ENCODE data around the gene DCP2.
A peak's percentile ranks its signal among the peaks of the same experiment; 100 is the strongest.

DCP2 gene

DNA sequence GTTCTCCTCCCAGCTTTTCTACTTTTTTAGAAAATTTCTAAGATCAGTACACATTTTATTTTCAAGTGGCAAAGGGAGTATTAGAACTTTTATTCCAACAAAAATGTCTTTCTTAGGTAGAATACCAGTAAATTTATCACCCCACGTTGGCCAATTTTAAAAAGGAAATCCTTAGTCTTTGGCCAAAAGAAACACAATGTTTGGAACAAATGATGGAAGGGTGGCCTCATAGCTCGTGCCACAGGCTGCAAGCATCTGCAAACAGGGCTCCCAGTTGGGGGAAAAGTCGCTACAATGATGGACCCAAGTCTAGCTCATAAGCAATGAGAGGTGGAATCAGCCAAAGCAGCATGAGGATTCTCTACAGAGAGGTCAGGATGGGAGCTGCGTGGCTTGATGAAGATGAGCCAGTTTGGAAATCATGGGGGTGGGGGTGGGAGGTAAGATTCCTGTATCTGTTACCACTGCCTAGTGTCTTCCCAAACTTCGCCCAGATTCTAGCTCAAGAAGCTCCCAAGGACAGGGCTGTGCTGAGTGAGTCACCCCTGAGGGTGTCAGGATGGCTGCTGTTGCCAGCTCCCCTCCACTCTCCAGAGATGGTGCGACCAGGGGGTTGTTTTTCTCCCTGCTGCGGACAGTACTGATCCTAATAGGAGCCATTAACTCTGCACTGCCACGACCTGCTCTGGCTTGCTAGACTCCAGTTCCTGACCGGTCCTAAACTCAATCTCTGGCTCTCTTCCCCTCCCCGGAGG lies 75.6 kb downstream of the DCP2 start:
- Histone ChIP-seq H3K4me1 (ENCODE audit: control insufficient read depth in 5 of 5, insufficient read depth in 5 of 5, low read length in 5 of 5) (peaks cover 3 to 35% (median 10%) of the 10 kb centered on the region in 5 donors), H3K36me3 (ENCODE audit: control insufficient read depth in 5 of 5, insufficient read depth in 5 of 5, low read length in 5 of 5) (peaks cover 4 to 58% (median 50%) of the 10 kb centered on the region in 5 donors), H3K27me3 (ENCODE audit: control insufficient read depth in 5 of 5, insufficient read depth in 4 of 5, low read length in 5 of 5) (no peaks in the 10 kb centered on the region), H3K27ac (ENCODE audit: low read depth, low read length) (no peak overlapping the region), H3K4me3 (ENCODE audit: low read depth in 1 of 5, low read length in 5 of 5) (no peak overlapping the region), H3K9ac (ENCODE audit: low read length in 5 of 5) (no peak overlapping the region), H3K9me3 (ENCODE audit: control insufficient read depth in 5 of 5, low read length in 5 of 5) (no peaks in the 10 kb centered on the region)

DNA sequence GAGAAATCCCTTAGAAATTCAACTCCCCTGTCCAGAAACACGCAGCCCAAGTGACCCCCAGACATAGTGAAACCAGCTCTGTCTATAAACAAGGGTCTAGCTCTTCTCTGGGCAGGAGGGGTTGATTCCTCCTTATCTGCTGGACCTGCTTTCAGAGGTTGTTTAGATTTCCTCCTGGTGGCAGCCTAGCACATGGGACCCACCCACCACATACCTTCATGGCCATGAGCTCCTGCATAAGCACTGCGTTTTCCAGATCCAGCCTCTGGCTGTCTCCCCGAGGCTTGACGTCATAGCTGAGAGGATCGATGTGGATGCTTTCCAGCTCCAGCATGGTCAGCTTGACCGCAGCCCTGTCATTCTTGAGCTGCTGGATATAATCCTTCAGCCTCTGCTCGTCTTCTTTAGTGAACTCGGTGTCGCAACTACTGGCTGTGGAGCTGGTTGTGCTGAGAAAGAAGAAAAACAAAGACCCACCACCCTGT lies 77.0 kb downstream of the DCP2 start:
- Histone ChIP-seq H3K27ac (ENCODE audit: low read depth, low read length) (no peak overlapping the region), H3K4me3 (ENCODE audit: low read depth in 1 of 5, low read length in 5 of 5) (no peak overlapping the region), H3K9me3 (ENCODE audit: control insufficient read depth in 5 of 5, low read length in 5 of 5) (no peaks in the 10 kb centered on the region), H3K27me3 (ENCODE audit: control insufficient read depth in 5 of 5, insufficient read depth in 4 of 5, low read length in 5 of 5) (no peaks in the 10 kb centered on the region), H3K9ac (ENCODE audit: low read length in 5 of 5) (no peak overlapping the region), H3K4me1 (ENCODE audit: control insufficient read depth in 5 of 5, insufficient read depth in 5 of 5, low read length in 5 of 5) (peaks cover 3 to 39% (median 10%) of the 10 kb centered on the region in 5 donors), H3K36me3 (ENCODE audit: control insufficient read depth in 5 of 5, insufficient read depth in 5 of 5, low read length in 5 of 5) (peaks cover 4 to 52% (median 45%) of the 10 kb centered on the region in 5 donors)

DNA sequence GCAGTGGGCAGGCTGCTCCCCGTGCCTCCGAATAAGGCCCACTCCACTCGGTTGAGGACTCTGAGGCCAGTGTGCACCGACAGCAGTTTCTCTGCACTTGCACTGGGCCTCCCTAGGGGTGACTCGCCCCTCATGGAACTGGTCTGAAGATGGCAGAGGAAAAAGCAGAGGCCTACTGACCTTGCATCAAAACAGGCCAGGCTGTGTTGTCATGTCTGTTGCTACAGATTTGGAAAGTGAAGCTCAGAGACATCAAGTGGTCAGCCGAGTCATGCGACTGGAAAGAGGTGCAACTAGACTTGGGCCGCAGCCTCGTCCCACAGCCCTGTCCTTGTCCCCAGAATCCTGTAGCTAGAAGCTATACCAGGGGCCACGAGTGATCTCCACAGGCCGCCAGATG lies 78.3 kb downstream of the DCP2 start:
- H3K36me3 ChIP-seq (ENCODE audit: control insufficient read depth in 5 of 5, insufficient read depth in 5 of 5, low read length in 5 of 5): peaks cover 4 to 40% (median 31%) of the 10 kb centered on the region in 5 donors
- H3K9me3 ChIP-seq (ENCODE audit: control insufficient read depth in 5 of 5, low read length in 5 of 5): no peaks in the 10 kb centered on the region
- peaks cover 9 to 51% (median 22%) of the 10 kb centered on the region in 5 donors for H3K4me1 ChIP-seq (ENCODE audit: control insufficient read depth in 5 of 5, insufficient read depth in 5 of 5, low read length in 5 of 5)
- H3K4me3 ChIP-seq (ENCODE audit: low read depth in 1 of 5, low read length in 5 of 5): no peak overlapping the region
- H3K9ac ChIP-seq (ENCODE audit: low read length in 5 of 5): no peak overlapping the region
- H3K27me3 ChIP-seq (ENCODE audit: control insufficient read depth in 5 of 5, insufficient read depth in 4 of 5, low read length in 5 of 5): no peaks in the 10 kb centered on the region
- H3K27ac ChIP-seq (ENCODE audit: low read depth, low read length): no peak overlapping the region

DNA sequence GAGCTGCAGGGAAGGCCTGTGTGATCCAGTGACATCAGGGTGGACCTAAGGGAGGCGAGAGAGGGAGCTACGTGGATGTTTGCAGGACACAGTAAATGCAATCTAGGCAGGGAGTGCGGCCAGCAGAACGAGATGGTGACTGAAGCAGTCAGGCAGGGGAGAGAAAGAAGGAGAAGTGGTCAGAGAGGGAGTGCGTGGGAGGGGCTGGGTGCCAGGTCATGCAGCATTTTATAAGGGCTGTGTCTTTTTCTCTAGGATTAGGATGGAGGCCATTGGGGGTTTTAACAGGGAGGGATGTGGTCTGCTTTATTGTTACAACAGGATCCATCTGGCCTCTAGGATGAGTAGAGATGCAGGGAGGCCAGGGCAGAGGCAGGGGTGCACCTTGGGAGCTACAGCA lies 80.4 kb downstream of the DCP2 start:
- Histone ChIP-seq H3K27ac (ENCODE audit: low read depth, low read length) (no peak overlapping the region), H3K27me3 (ENCODE audit: control insufficient read depth in 5 of 5, insufficient read depth in 4 of 5, low read length in 5 of 5) (no peaks in the 10 kb centered on the region), H3K4me3 (ENCODE audit: low read depth in 1 of 5, low read length in 5 of 5) (no peak overlapping the region), H3K9me3 (ENCODE audit: control insufficient read depth in 5 of 5, low read length in 5 of 5) (no peaks in the 10 kb centered on the region), H3K4me1 (ENCODE audit: control insufficient read depth in 5 of 5, insufficient read depth in 5 of 5, low read length in 5 of 5) (peaks cover 5 to 32% (median 12%) of the 10 kb centered on the region in 5 donors), H3K36me3 (ENCODE audit: control insufficient read depth in 5 of 5, insufficient read depth in 5 of 5, low read length in 5 of 5) (peaks cover 4 to 42% (median 31%) of the 10 kb centered on the region in 5 donors), H3K9ac (ENCODE audit: low read length in 5 of 5) (no peak overlapping the region)

DNA sequence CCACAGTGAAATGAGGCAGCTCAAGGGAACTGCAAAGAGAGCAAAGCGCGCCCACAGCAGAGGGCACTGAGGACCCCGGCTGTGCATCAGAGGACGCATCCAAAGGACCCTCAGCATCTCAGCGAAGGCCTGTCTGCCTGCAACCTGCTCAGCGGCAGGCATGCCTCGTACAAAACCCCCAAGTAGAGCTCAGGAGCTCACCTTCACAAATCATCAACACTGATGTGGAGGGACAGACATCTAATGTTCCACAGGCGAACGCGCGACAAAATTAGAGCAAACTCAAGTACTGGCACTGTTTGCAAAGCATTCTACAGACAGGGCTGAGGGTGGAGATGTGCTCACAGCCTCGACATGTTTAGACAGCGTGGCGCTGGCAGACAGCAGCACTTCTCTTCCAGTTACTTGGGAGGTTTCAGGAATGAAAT lies 81.0 kb downstream of the DCP2 start:
- H3K9me3 ChIP-seq (ENCODE audit: control insufficient read depth in 5 of 5, low read length in 5 of 5): no peaks in the 10 kb centered on the region
- peaks cover 4 to 44% (median 32%) of the 10 kb centered on the region in 5 donors for H3K36me3 ChIP-seq (ENCODE audit: control insufficient read depth in 5 of 5, insufficient read depth in 5 of 5, low read length in 5 of 5)
- no peak overlapping the region for H3K4me3 ChIP-seq (ENCODE audit: low read depth in 1 of 5, low read length in 5 of 5)
- H3K9ac ChIP-seq (ENCODE audit: low read length in 5 of 5): no peak overlapping the region
- H3K27ac ChIP-seq (ENCODE audit: low read depth, low read length): no peak overlapping the region
- no peaks in the 10 kb centered on the region for H3K27me3 ChIP-seq (ENCODE audit: control insufficient read depth in 5 of 5, insufficient read depth in 4 of 5, low read length in 5 of 5)
- peaks cover 5 to 28% (median 12%) of the 10 kb centered on the region in 5 donors for H3K4me1 ChIP-seq (ENCODE audit: control insufficient read depth in 5 of 5, insufficient read depth in 5 of 5, low read length in 5 of 5)

DNA sequence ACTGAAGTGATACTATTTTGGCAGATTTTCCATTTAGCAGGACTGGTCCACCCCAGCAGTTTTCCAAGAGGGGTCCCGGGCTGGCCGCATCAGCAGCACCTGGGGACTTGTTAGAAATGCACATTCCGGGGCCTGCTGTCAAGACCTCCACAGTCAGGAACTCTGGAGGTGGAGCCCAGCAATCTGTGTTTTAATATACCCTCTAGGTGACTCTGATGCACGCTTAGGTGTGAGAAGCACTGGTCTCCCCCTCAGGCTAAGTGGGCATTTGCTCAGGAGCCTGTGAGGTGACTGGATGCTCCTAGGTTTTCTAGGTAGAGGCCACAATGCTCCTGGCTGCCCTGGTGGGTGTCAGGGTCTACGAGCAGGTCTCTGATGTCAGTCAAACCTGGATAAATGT lies 81.7 kb downstream of the DCP2 start:
- Histone ChIP-seq H3K27me3 (ENCODE audit: control insufficient read depth in 5 of 5, insufficient read depth in 4 of 5, low read length in 5 of 5) (no peaks in the 10 kb centered on the region), H3K4me3 (ENCODE audit: low read depth in 1 of 5, low read length in 5 of 5) (no peak overlapping the region), H3K9ac (ENCODE audit: low read length in 5 of 5) (no peak overlapping the region), H3K27ac (ENCODE audit: low read depth, low read length) (peak overlapping the region; percentile 3), H3K36me3 (ENCODE audit: control insufficient read depth in 5 of 5, insufficient read depth in 5 of 5, low read length in 5 of 5) (peaks cover 9 to 45% (median 33%) of the 10 kb centered on the region in 5 donors), H3K9me3 (ENCODE audit: control insufficient read depth in 5 of 5, low read length in 5 of 5) (no peaks in the 10 kb centered on the region), H3K4me1 (ENCODE audit: control insufficient read depth in 5 of 5, insufficient read depth in 5 of 5, low read length in 5 of 5) (peaks cover 5 to 25% (median 12%) of the 10 kb centered on the region in 5 donors)

DNA sequence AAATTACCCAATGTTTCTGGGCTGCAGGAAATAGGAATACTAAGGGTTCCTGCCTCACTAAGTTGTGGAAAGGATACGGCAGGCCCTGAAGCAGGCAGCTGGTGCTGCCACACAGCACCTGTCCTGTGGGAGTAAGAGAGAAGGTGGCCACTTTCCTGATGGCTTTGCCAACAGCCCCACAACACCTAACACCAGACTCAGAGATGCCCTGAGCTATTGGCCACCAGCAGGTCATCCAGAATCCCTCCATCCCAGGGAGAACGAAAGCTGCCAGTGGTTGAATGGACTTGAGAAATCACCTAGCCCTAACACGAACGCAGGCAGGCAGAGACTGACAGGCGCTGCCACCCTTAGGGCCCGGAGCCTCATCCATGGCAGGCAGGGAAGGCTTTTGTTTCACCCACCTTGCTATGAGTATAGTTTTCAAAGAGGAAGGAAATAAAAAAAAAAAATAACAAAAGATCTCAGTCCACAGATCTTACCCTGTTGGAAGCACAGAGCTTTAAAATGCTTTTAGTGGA lies 82.2 kb downstream of the DCP2 start:
- no peaks in the 10 kb centered on the region for H3K9me3 ChIP-seq (ENCODE audit: control insufficient read depth in 5 of 5, low read length in 5 of 5)
- H3K27ac ChIP-seq (ENCODE audit: low read depth, low read length): peak overlapping the region; percentile 3
- H3K4me1 ChIP-seq (ENCODE audit: control insufficient read depth in 5 of 5, insufficient read depth in 5 of 5, low read length in 5 of 5): peaks cover 5 to 25% (median 12%) of the 10 kb centered on the region in 5 donors
- H3K27me3 ChIP-seq (ENCODE audit: control insufficient read depth in 5 of 5, insufficient read depth in 4 of 5, low read length in 5 of 5): no peaks in the 10 kb centered on the region
- no peak overlapping the region for H3K4me3 ChIP-seq (ENCODE audit: low read depth in 1 of 5, low read length in 5 of 5)
- H3K9ac ChIP-seq (ENCODE audit: low read length in 5 of 5): peak overlapping the region in 2 of 5 donors; percentile 11 to 21
- H3K36me3 ChIP-seq (ENCODE audit: control insufficient read depth in 5 of 5, insufficient read depth in 5 of 5, low read length in 5 of 5): peaks cover 9 to 45% (median 33%) of the 10 kb centered on the region in 5 donors

DNA sequence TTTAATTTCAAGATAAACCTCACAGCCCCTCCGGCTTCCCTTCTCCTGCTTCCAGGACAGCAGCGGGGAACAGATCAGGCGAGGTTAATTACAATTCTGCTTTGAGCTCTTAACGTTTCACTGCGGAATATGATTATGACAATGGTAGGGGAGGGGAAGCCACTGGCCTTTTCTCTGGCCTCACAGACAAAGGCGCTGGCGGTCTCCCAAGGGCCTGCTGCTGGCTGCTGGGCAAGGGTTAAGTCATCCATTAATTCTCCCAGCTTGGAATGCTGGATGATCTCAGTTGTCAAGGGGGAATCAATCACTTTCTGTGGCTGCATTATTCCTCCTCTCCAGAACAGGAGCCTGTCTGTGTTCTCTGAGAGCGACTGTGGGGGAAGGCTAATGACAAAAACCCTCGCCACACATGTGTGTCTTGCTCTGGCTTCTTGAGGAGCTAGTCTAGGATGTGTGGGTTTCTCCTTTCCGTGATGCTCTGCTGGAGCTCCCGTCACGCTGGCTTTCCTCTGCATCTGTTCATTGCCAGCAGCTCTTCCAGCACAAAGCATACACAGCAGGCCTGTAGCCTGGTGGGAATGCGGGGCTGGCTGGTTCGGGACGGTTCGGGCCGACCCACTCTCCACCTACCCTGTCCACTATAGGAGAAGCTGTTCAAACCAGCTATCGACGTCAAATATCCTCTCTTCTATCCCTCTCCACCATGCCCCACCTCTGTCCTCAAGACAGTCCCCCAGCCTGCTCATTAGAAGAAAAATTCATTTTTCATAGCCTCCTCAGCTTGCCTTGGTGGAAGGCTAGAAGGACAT lies 82.8 kb downstream of the DCP2 start:
- Histone ChIP-seq H3K4me3 (ENCODE audit: low read depth in 1 of 5, low read length in 5 of 5) (peak overlapping the region in 1 of 5 donors; percentile 8), H3K27ac (ENCODE audit: low read depth, low read length) (peak overlapping the region; percentile 3), H3K9me3 (ENCODE audit: control insufficient read depth in 5 of 5, low read length in 5 of 5) (no peaks in the 10 kb centered on the region), H3K4me1 (ENCODE audit: control insufficient read depth in 5 of 5, insufficient read depth in 5 of 5, low read length in 5 of 5) (peaks cover 5 to 25% (median 12%) of the 10 kb centered on the region in 5 donors), H3K36me3 (ENCODE audit: control insufficient read depth in 5 of 5, insufficient read depth in 5 of 5, low read length in 5 of 5) (peaks cover 9 to 51% (median 36%) of the 10 kb centered on the region in 5 donors), H3K9ac (ENCODE audit: low read length in 5 of 5) (peak overlapping the region in 2 of 5 donors; percentile 11 to 21), H3K27me3 (ENCODE audit: control insufficient read depth in 5 of 5, insufficient read depth in 4 of 5, low read length in 5 of 5) (no peaks in the 10 kb centered on the region)

DNA sequence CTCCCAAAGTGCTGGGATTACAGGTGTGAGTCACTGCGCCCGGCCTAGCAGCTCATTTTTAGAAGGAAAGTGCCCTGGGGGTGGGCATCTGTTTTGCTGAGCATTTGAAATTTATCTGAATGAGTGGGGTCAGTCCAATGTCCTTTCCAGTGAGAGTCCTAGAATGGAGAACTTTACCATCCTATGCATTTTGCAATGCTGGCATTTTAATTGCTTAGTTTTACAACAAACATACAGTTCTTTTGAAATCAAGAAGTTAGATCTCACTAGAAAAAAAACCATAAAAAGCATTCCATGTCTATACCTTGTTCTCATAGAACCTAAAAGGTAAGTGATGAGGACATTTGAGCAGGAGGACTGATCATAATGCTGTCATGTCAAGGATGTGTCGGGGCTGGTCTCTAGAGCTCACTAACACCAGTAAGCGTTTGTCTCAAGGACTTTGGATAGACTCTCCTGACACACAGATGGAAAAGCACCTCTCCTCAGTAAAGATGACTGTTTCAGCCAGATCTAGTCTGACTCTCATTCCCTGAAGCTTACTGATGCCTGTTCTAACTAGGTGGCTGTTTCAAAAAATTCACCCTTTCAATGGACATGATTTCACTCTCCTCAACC lies 83.9 kb downstream of the DCP2 start:
- H3K4me1 ChIP-seq (ENCODE audit: control insufficient read depth in 5 of 5, insufficient read depth in 5 of 5, low read length in 5 of 5): peaks cover 5 to 25% (median 12%) of the 10 kb centered on the region in 5 donors
- no peak overlapping the region for H3K9ac ChIP-seq (ENCODE audit: low read length in 5 of 5)
- no peaks in the 10 kb centered on the region for H3K27me3 ChIP-seq (ENCODE audit: control insufficient read depth in 5 of 5, insufficient read depth in 4 of 5, low read length in 5 of 5)
- H3K27ac ChIP-seq (ENCODE audit: low read depth, low read length): no peak overlapping the region
- H3K9me3 ChIP-seq (ENCODE audit: control insufficient read depth in 5 of 5, low read length in 5 of 5): no peaks in the 10 kb centered on the region
- no peak overlapping the region for H3K4me3 ChIP-seq (ENCODE audit: low read depth in 1 of 5, low read length in 5 of 5)
- H3K36me3 ChIP-seq (ENCODE audit: control insufficient read depth in 5 of 5, insufficient read depth in 5 of 5, low read length in 5 of 5): peaks cover 9 to 51% (median 26%) of the 10 kb centered on the region in 5 donors

Data from subcutaneous abdominal adipose tissue (tissue), 5 donors.